ENCODE data around the gene CHRM1.
"Not testable (repeated sequence)": the region's sequence is repeated elsewhere in the genome, so short reads cannot be mapped to it uniquely, and the experiment has no call there.

Gene CHRM1

GRCh38 chr11:62958547-62959421 lies 37.6 kb upstream of the CHRM1 start:
- H3K4me3 ChIP-seq = no peak overlapping the region
- peaks cover 0 to 10% (median 5%) of the 10 kb centered on the region in 4 donors for H3K4me1 ChIP-seq
- H3K27ac ChIP-seq = no peak overlapping the region
- no peak for TF ChIP-seq CTCF (IDR thresholded peaks at IDR 0.05)
- intact Hi-C loops (cut with DNase I; ENCODE audit: low total_unique reads) = no loop called here
- peaks cover 0 to 12% of the 10 kb centered on the region in 2 donors for H3K27me3 ChIP-seq
- H3K36me3 ChIP-seq = no peaks in the 10 kb centered on the region
- no peaks in the 10 kb centered on the region for H3K9me3 ChIP-seq
- no peak for DNase-seq

- TF ChIP-seq CTCF (IDR thresholded peaks at IDR 0.05) = no peak
- H3K27me3 ChIP-seq = peaks cover 0 to 12% of the 10 kb centered on the region in 2 donors
- H3K9me3 ChIP-seq = no peaks in the 10 kb centered on the region
- no peak overlapping the region for H3K4me3 ChIP-seq
- DNase-seq = no peak
- H3K27ac ChIP-seq = no peak overlapping the region
- H3K36me3 ChIP-seq = no peaks in the 10 kb centered on the region
- intact Hi-C loops (cut with DNase I; ENCODE audit: low total_unique reads) = no loop called here
- H3K4me1 ChIP-seq = peaks cover 0 to 10% (median 5%) of the 10 kb centered on the region in 4 donors
Measured at GRCh38 chr11:62957147-62957546, 36.0 kb upstream of the CHRM1 start.

- no peak for TF ChIP-seq CTCF (IDR thresholded peaks at IDR 0.05)
- Histone ChIP-seq H3K36me3 (no peaks in the 10 kb centered on the region), H3K4me3 (no peak overlapping the region), H3K27ac (no peak overlapping the region), H3K4me1 (peaks cover 0 to 8% (median 3%) of the 10 kb centered on the region in 4 donors), H3K9me3 (no peaks in the 10 kb centered on the region), H3K27me3 (peaks cover 0 to 12% of the 10 kb centered on the region in 2 donors)
- DNase-seq = no peak
- intact Hi-C loops (cut with DNase I; ENCODE audit: low total_unique reads) = no loop called here
Measured at GRCh38 chr11:62954478-62954877, 33.3 kb upstream of the CHRM1 start.

- Histone ChIP-seq H3K4me3 (no peak overlapping the region), H3K27me3 (peaks cover 0 to 12% of the 10 kb centered on the region in 2 donors), H3K4me1 (peaks cover 0 to 2% (median under 1%) of the 10 kb centered on the region in 4 donors), H3K9me3 (no peaks in the 10 kb centered on the region), H3K36me3 (no peaks in the 10 kb centered on the region), H3K27ac (no peak overlapping the region)
- intact Hi-C loops (cut with DNase I; ENCODE audit: low total_unique reads) = no loop called here
- no peak for DNase-seq
- TF ChIP-seq CTCF (IDR thresholded peaks at IDR 0.05) = no peak
Measured at GRCh38 chr11:62953811-62954210, 32.6 kb upstream of the CHRM1 start.

GRCh38 chr11:62948765-62949320 lies 27.7 kb upstream of the CHRM1 start:
- H3K27ac ChIP-seq = no peak overlapping the region
- no peaks in the 10 kb centered on the region for H3K9me3 ChIP-seq
- H3K4me1 ChIP-seq = no peaks in the 10 kb centered on the region
- DNase-seq = no peak
- intact Hi-C loops (cut with DNase I; ENCODE audit: low total_unique reads) = no loop called here
- H3K27me3 ChIP-seq = no peaks in the 10 kb centered on the region
- no peaks in the 10 kb centered on the region for H3K36me3 ChIP-seq
- H3K4me3 ChIP-seq = no peak overlapping the region
- TF ChIP-seq CTCF (IDR thresholded peaks at IDR 0.05) = no peak

- intact Hi-C loops (cut with DNase I; ENCODE audit: low total_unique reads); H3K36me3 ChIP-seq; H3K9me3 ChIP-seq; H3K4me3 ChIP-seq; DNase-seq; H3K27ac ChIP-seq; H3K4me1 ChIP-seq; H3K27me3 ChIP-seq: not testable (repeated sequence)
Measured at GRCh38 chr11:62945538-62945937, 24.4 kb upstream of the CHRM1 start.

- H3K27ac ChIP-seq; H3K4me3 ChIP-seq; H3K27me3 ChIP-seq; H3K9me3 ChIP-seq; intact Hi-C loops (cut with DNase I; ENCODE audit: low total_unique reads); H3K36me3 ChIP-seq; H3K4me1 ChIP-seq; DNase-seq: not testable (repeated sequence)
Measured at GRCh38 chr11:62937528-62937927, 16.4 kb upstream of the CHRM1 start.
